A549 (cell line): ENCODE measurements around the gene MYO18A.

Experiments used
- HOXA7 ChIP-seq: fragments of 250-450 bp; sonication (Bioruptor Pico); IDR thresholded peaks from 2 replicates; pipeline ENCODE4 v1.5.0; 2020; ENCODE audit warnings: mild to moderate bottlenecking, moderate library complexity
- TF ChIP-seq, protein P1 (sequence below): fragments of >200 bp; sonication (Bioruptor Twin); formaldehyde crosslinking; IDR thresholded peaks from 2 replicates; pipeline ENCODE4 v1.6.1; 2016
- TF ChIP-seq, protein P2 (sequence below): IDR thresholded peaks from 2 replicates; pipeline ENCODE4 v1.6.1; 2012
- TF ChIP-seq, protein P3 (sequence below): fragments of 250-450 bp; sonication (Bioruptor Pico); IDR thresholded peaks from 2 replicates; pipeline ENCODE4 v1.5.0; 2021; ENCODE audit warnings: mild to moderate bottlenecking, moderate library complexity, borderline replicate concordance

DNA sequence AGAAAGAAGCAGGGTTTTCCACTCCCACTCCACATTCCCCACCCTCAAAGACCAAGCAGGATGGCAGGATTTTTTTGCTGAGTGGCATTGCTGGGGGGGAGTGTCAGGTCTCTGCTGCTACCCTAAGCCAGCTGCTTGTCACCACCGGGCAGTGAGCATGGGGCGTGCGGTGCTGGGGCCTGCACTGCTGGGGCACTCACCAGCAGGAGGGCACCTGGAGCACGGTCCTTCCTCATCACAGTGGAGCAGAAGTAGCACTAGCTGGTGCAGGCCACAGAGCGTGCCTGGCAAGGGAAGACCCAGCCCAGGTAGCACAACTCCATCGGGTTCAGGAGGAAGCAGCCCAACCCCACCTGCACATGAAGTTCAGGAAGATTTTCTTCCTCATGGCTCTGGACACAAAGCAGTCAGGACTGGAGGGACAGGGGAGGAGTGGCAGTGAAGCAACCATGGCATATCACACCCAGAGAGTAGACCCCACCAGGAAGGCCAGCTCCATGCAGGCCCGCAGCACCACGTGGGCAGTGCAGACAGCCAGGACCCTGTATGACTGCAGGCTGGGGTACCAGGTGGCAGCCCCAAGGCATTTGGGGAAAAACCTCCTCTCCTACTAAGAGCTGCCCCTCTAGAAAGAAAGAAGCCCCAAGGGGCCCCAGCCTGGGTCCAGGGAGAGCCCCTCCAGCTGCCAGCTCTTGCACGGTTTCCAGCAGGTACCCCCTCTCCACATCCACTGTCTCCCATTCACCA lies 16.7 kb upstream of the MYO18A start:
- TF ChIP-seq, protein P1, sequence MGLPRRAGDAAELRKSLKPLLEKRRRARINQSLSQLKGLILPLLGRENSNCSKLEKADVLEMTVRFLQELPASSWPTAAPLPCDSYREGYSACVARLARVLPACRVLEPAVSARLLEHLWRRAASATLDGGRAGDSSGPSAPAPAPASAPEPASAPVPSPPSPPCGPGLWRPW: no peak
- no peak for TF ChIP-seq HOXA7 (CRISPR knock-in tag)
- TF ChIP-seq, protein P2, sequence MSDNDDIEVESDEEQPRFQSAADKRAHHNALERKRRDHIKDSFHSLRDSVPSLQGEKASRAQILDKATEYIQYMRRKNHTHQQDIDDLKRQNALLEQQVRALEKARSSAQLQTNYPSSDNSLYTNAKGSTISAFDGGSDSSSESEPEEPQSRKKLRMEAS: no peak
- TF ChIP-seq, protein P3, sequence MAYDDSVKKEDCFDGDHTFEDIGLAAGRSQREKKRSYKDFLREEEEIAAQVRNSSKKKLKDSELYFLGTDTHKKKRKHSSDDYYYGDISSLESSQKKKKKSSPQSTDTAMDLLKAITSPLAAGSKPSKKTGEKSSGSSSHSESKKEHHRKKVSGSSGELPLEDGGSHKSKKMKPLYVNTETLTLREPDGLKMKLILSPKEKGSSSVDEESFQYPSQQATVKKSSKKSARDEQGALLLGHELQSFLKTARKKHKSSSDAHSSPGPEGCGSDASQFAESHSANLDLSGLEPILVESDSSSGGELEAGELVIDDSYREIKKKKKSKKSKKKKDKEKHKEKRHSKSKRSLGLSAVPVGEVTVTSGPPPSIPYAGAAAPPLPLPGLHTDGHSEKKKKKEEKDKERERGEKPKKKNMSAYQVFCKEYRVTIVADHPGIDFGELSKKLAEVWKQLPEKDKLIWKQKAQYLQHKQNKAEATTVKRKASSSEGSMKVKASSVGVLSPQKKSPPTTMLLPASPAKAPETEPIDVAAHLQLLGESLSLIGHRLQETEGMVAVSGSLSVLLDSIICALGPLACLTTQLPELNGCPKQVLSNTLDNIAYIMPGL (CRISPR knock-in tag): no peak
